ENCODE data around the gene LIMK2. TPM values are rescaled to one million over a fixed set of nuclear protein-coding genes. Genes with fewer than 3 reads are reported as not detected.
A peak's percentile ranks its signal among the peaks of the same experiment; 100 is the strongest.

The LIMK2 gene
- polyA plus RNA-seq, 3 donors: 11.7 to 32.7 (median 21.7) TPM

- H3K27ac ChIP-seq (ENCODE audit: low read depth, low read length): no peak overlapping the region
Measured at GRCh38 chr22:31279821-31280505, 67.9 kb downstream of the LIMK2 start.

- no peak overlapping the region for H3K27ac ChIP-seq (ENCODE audit: low read depth, low read length)
- 51 to 62% (median 52%) methylated on average over 4 of the region's 4 CpGs for WGBS, 3 donors
Measured at GRCh38 chr22:31281733-31282132, 69.6 kb downstream of the LIMK2 start.

DNA sequence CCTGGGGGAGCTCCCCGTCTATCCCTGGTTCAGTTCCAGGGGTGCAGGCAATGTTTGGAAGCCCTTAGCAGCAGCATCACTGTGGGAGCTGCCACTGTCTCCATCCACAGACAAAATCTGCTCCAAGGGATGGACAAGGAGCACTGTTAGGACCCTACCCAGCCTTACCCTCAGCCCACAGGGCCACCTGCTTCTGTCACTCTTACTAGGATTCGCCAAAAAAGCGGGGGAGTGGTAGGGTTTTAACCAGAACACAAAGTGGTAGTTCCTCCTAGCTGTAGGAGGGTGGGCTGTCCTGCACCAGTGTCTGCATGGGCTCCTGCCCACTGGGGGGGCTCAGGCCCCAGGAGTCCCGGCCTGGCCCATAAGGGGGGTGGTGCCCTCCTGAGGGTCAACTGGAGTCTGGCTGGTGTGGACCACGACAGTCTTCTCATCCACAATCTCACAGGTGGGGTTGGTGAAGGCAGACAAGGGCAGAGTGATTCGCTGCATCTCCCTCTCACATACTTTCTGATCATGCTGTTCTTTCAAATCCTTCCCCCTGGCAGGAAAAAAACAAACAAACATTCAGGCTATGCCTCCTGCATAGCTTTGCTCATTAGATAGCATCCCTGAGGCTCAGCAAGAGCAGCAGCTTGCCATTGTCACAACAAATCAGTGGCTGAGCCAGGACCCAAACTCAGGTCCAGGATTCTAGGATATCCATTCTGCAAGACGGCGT, 70.8 kb downstream of the LIMK2 start:
- H3K27ac ChIP-seq (ENCODE audit: low read depth, low read length): no peak overlapping the region
- WGBS, 3 donors: 76 to 84% (median 81%) methylated on average over 8 of the region's 8 CpGs

- WGBS, 3 donors: 15 to 37% (median 24%) methylated on average over 3 of the region's 3 CpGs
- no peak overlapping the region for H3K27ac ChIP-seq (ENCODE audit: low read depth, low read length)
Measured at GRCh38 chr22:31284281-31285155, 72.4 kb downstream of the LIMK2 start.

DNA sequence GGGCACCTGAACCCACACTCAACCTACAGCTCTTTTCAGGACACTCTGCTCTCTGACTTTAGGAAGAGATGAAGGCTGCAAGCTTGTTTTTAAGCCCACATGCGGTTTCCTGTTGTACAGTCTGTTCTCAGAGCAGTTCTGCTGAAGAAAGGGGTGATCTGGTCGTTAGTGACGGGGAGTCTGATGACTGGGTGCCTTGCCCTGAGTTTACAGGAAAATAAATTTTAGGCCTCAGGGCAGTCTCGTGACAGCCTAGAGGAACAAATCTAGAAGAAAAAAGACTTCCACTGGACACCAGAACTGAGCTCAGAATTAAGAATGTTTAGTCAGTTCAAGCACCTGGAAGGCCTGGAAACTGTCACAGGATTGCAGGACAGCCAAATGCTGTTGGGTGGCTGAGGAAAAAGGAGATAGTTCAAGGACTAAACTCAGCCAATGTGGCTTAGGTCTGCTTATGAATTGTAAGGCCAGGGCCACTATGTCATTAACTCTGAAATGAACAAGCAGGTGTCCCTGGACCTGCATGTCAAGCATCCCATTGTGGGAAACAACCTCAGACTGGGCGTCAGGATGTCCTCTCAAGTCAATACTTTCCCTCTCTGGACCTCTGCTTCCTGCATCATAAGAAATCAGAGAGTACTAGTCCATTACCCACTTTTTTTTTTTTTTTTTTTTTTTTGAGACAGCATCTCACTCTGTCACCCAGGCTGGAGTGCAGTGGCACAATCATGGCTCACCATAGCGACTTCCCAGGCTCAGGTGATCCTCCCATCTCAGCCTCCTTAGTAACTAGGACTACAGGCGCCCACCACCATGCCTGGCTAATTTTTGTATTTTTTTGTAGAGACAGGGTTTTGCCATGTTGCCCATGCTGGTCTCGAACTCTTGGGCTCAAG, 74.5 kb downstream of the LIMK2 start:
- 64 to 82% (median 65%) methylated on average over 8 of the region's 8 CpGs for WGBS, 3 donors
- peak overlapping the region; percentile 41 for H3K27ac ChIP-seq (ENCODE audit: low read depth, low read length)

GRCh38 chr22:31287818-31288495, 75.9 kb downstream of the LIMK2 start:
- H3K27ac ChIP-seq (ENCODE audit: low read depth, low read length): no peak overlapping the region
- WGBS, 3 donors: 76 to 88% (median 83%) methylated on average over 6 of the region's 6 CpGs

- H3K27ac ChIP-seq (ENCODE audit: low read depth, low read length): no peak overlapping the region
- 47 to 74% (median 54%) methylated on average over 5 of the region's 5 CpGs for WGBS, 3 donors
Measured at GRCh38 chr22:31288496-31289240, 76.6 kb downstream of the LIMK2 start.

DNA sequence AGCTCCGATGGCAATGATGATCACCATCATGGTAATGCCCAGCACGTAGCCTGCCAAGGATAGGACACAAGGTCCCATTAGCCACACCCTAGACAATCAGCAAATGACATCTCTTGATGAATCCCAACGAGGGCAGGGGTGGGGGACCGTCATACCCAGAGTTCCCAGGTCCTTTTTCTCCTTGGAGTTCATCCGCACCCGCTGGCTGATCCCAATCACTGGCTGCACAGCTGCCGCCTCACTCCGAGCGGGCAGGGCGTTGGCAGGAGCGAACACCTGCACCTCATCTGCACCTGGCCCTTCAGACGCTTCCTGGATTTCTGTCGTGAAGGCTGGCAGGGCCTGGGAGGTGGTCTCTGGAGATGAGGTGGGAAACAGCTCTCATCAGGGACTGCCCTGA, 77.2 kb downstream of the LIMK2 start:
- 76 to 80% (median 80%) methylated on average over 13 of the region's 13 CpGs for WGBS, 3 donors
- H3K27ac ChIP-seq (ENCODE audit: low read depth, low read length): no peak overlapping the region

- WGBS, 3 donors: 0 to 1% (median 1%) methylated on average over 72 to 95 of the region's 95 CpGs
- H3K27ac ChIP-seq (ENCODE audit: low read depth, low read length): peak overlapping the region; percentile 64
Measured at GRCh38 chr22:31290494-31291471, 78.7 kb downstream of the LIMK2 start.

- peak overlapping the region; percentile 46 for H3K27ac ChIP-seq (ENCODE audit: low read depth, low read length)
- 0 to 1% (median 1%) methylated on average over 20 of the region's 20 CpGs for WGBS, 3 donors
Measured at GRCh38 chr22:31291481-31292235, 79.6 kb downstream of the LIMK2 start.

GRCh38 chr22:31292236-31292989, 80.3 kb downstream of the LIMK2 start, which contains the start of gene PIK3IP1:
TSS of gene PIK3IP1 (minus strand) at chr22:31292488. CDS start at chr22:31292344, 144 bp downstream.
- 13 to 25% (median 21%) methylated on average over 19 of the region's 19 CpGs for WGBS, 3 donors
- peak within 1 kb of the TSS; percentile 46 for H3K27ac ChIP-seq (ENCODE audit: low read depth, low read length)

DNA sequence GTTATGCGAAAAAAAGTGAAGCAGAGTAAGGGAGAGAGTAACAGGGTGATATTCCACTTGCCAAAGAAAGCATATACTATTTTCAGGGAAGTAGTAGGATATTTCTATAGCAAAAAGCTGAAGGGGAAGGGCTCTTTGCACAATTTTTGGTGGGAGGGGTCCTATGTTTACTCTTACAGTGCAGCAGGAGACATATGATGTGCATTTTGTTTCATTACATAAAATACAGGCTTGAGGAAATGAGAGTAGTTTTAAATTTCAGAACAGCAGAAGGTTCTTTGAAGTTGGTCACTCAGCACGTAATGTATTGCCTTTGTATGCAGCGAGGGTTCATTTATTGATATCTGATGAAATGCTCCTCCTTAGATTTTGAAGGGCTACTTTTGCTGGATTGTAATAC, 83.3 kb downstream of the LIMK2 start:
- no peak overlapping the region for H3K27ac ChIP-seq (ENCODE audit: low read depth, low read length)
- WGBS, 3 donors: 85 to 92% (median 87%) methylated on average over 3 of the region's 3 CpGs

GRCh38 chr22:31295831-31296657, 83.9 kb downstream of the LIMK2 start:
- no peak overlapping the region for H3K27ac ChIP-seq (ENCODE audit: low read depth, low read length)
- 37 to 76% (median 45%) methylated on average over 5 of the region's 5 CpGs for WGBS, 3 donors

DNA sequence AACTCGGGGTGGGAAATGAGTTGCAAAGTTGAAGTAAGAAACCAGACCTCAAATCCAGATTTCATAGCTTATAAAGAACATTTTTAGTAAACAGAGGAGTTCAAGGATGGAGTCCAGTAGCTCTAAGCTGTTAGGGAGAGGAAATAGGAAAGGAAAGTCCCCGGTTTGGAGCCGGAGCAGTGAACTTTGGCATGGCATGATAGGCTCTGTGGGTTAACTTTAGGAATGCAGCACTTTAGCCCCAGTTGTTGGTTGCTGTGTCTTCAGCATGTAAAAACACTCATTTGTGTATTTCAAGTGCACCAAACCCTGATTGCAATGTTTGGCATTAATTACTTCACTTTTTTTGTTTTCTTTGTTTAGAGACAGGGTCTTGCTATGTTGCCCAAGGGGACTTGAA, 88.8 kb downstream of the LIMK2 start:
- WGBS, 3 donors: 51 to 78% (median 75%) methylated on average over 3 of the region's 3 CpGs
- no peak overlapping the region for H3K27ac ChIP-seq (ENCODE audit: low read depth, low read length)
